ENCODE results near the gene DNAH10.

Gene DNAH10

DNA sequence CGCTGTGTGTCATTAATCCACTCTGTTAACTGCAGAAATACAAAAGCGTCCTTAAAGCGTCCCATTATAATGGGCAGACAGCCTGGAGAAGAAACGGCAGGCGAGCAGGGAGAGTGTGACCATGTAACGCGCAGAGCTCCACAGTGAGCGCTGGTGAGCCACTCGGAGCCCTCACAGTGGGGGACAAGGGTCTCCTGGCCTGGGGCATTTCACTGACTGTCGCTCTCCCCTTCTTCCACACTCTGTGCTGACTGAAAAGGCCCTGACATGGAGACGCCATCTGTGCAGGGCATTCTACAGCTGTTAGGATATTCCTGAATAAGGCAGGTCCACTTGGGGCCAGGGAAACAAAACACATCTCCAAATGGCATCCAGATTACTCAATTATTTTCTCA lies 186.3 kb downstream of the DNAH10 start:
- no peak for DNase-seq
- Histone ChIP-seq H3K4me3 (no peak overlapping the region), H3K27me3 (no peaks in the 10 kb centered on the region), H3K27ac (no peak overlapping the region), H3K9me3 (no peaks in the 10 kb centered on the region), H3K36me3 (peaks cover 1 to 34% (median 25%) of the 10 kb centered on the region in 3 donors), H3K4me1 (peaks cover 0 to 31% (median 18%) of the 10 kb centered on the region in 4 donors)
- TF ChIP-seq, protein P1, sequence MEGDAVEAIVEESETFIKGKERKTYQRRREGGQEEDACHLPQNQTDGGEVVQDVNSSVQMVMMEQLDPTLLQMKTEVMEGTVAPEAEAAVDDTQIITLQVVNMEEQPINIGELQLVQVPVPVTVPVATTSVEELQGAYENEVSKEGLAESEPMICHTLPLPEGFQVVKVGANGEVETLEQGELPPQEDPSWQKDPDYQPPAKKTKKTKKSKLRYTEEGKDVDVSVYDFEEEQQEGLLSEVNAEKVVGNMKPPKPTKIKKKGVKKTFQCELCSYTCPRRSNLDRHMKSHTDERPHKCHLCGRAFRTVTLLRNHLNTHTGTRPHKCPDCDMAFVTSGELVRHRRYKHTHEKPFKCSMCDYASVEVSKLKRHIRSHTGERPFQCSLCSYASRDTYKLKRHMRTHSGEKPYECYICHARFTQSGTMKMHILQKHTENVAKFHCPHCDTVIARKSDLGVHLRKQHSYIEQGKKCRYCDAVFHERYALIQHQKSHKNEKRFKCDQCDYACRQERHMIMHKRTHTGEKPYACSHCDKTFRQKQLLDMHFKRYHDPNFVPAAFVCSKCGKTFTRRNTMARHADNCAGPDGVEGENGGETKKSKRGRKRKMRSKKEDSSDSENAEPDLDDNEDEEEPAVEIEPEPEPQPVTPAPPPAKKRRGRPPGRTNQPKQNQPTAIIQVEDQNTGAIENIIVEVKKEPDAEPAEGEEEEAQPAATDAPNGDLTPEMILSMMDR (IDR thresholded peaks at IDR 0.05), result no peak
- intact Hi-C loops (cut with DNase I; ENCODE audit: low total_unique reads), result no loop called here

DNA sequence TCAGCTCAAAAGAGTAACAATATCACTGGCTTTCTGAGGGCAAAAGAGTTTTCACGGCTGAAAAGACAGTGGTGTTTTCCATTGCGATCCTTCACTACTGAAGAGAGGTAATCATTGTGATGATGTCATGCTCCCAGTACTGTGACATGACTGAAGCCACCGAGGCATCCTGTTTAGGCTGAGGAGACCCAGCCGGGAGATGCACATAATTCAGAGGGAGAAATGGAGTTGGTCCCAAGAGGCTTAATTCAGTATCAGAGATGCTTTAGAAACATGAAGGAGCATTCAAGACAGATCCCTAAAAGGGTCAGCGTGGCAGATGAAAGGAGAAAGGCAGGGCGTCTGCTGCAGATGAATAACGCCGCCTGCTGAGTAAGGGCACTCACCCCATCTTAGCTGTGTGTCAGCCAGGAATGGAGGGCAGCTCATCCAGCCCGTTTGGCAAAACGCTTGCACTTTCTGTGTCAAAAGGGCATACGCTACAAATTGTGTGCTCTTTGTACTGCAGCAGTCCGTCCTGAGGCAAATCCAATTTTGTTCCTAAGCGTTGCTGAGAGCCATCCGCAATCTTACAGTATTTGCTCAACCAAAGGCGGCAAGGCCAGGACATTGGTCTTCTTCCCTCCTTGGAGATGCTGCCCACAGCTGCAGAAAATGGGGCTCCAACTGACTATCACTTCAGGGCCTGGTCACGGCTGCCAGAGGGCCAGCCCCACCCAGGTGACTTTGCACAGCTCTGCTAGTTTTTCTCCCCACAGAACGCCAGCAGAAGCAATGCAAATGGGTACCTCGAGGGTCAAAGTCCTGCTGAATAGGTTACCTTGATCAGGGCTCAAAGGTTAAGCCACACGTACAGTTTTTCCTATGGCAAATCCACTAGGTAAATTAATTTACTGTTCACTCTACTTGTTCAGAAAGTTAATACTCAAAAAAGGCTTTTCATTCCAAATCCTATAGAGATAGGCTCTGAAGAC lies 187.0 kb downstream of the DNAH10 start:
- TF ChIP-seq, protein P1 (IDR thresholded peaks at IDR 0.05), result no peak
- intact Hi-C loops (cut with DNase I; ENCODE audit: low total_unique reads), result no loop called here
- no peaks in the 10 kb centered on the region for H3K27me3 ChIP-seq
- peaks cover 0 to 27% (median 18%) of the 10 kb centered on the region in 3 donors for H3K36me3 ChIP-seq
- no peak overlapping the region for H3K4me3 ChIP-seq
- H3K9me3 ChIP-seq, result no peaks in the 10 kb centered on the region
- peaks cover 0 to 31% (median 18%) of the 10 kb centered on the region in 4 donors for H3K4me1 ChIP-seq
- no peak for DNase-seq
- H3K27ac ChIP-seq, result no peak overlapping the region

DNA sequence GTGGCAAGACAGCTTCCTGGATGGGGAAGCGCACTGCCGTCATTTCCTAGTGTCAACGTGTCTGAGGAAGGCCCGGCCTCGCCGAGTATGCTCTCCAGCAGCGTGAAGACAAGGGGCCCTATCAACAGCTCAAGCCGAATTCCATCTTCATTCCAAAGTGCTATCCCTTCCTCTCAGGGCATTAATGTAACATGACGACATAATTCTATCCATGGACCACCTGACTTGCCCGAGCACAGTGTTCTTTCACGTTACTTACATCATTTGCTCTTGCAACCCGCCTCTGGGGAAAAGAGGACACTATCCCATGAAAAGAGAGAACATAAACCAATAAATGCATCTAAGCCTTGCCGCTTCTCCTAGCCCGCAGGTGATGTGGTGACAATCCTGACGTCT lies 187.7 kb downstream of the DNAH10 start:
- Histone ChIP-seq H3K36me3 (peaks cover 0 to 20% (median 11%) of the 10 kb centered on the region in 3 donors), H3K27ac (no peak overlapping the region), H3K27me3 (no peaks in the 10 kb centered on the region), H3K4me3 (no peak overlapping the region), H3K4me1 (peaks cover 0 to 31% (median 18%) of the 10 kb centered on the region in 4 donors), H3K9me3 (no peaks in the 10 kb centered on the region)
- intact Hi-C loops (cut with DNase I; ENCODE audit: low total_unique reads), result no loop called here
- TF ChIP-seq, protein P1 (IDR thresholded peaks at IDR 0.05), result no peak
- DNase-seq, result no peak

DNA sequence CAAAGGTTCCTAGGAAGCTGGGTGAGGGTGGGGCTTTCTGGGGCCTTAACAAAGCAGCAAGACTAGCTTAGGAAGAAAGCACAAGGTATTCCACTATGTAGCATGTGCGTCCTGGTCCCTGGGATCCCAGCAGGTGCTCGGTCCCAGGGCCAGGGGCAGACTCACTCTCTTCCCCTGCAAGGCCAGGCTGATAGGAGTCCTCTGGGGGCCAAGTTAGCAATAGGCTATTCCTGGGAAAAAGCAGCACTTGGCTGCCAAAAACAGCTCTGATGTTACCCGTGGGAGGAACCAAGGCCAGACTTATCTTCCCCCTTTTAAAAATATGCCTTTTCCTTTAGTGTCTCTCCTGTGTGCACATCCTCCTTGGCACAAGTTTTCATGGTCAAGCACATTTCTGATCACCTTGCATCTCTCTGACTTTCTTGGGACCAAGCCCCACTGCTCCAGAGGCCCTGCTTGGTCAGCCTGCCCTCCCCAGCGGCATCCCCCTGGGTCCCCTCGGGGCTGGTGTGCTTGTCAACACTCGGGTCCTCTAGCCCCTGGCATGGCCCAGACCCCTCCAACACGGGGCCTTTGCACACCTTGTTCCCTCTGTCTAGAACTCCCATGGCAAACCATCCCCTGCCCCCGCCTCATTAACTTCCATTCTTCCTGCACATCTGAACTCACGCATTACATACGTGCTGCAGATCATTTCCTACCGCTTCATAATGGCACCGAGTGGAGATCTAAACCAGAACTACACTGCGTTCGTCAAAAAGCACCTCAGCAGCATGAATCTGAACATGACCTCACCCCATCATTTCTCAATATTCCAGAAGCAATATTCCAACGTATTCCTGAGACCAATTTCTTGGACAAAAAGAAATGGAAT lies 188.6 kb downstream of the DNAH10 start:
- Histone ChIP-seq H3K4me3 (no peak overlapping the region), H3K27ac (no peak overlapping the region), H3K27me3 (no peaks in the 10 kb centered on the region), H3K9me3 (no peaks in the 10 kb centered on the region), H3K4me1 (peaks cover 0 to 31% (median 17%) of the 10 kb centered on the region in 4 donors), H3K36me3 (peaks cover 0 to 11% (median 2%) of the 10 kb centered on the region in 3 donors)
- DNase-seq, result no peak
- TF ChIP-seq, protein P1 (IDR thresholded peaks at IDR 0.05), result no peak
- intact Hi-C loops (cut with DNase I; ENCODE audit: low total_unique reads), result no loop called here

DNA sequence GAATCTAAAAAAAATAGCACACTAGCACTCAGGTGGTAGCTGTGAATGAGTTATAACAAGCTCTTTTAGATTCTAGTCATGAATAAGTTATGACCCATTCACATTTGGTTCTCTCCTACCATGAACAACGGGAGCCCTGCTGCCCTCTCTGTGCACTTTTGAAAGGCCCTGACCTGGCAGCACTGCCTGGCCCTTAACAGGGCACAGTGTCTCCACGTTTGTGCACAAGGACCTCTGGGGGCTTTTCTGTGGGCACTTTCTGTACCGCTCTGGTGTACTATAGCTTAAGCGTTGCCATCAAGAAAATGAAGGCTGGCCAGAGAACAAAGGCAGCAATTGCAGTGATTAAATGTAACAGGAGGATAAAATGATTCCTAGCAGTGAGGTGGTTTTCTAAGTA lies 189.4 kb downstream of the DNAH10 start:
- Histone ChIP-seq H3K4me1 (peaks cover 0 to 31% (median 15%) of the 10 kb centered on the region in 4 donors), H3K36me3 (peaks cover 0 to 10% (median 0%) of the 10 kb centered on the region in 3 donors), H3K9me3 (no peaks in the 10 kb centered on the region), H3K4me3 (no peak overlapping the region), H3K27ac (no peak overlapping the region), H3K27me3 (no peaks in the 10 kb centered on the region)
- TF ChIP-seq, protein P1 (IDR thresholded peaks at IDR 0.05), result no peak
- no peak for DNase-seq
- intact Hi-C loops (cut with DNase I; ENCODE audit: low total_unique reads), result no loop called here
